Thyroid gland (tissue), 4 donors: ENCODE measurements around the gene NPAS1. TPM values are rescaled to one million over a fixed set of nuclear protein-coding genes. Genes with fewer than 3 reads are reported as not detected.
A peak's percentile ranks its signal among the peaks of the same experiment; 100 is the strongest.
"Not testable (repeated sequence)": the region's sequence is repeated elsewhere in the genome, so short reads cannot be mapped to it uniquely, and the experiment has no call there.

Experiments
- DNase-seq, 2 donors: peaks; one replicate each; pipeline ENCODE4 v3.0.0-alpha.2; 2019
- H3K27ac ChIP-seq, 3 donors: fragments of 200-600 bp; sonication (generic); 1 replicate in 2 of 3; 2 replicates in 1 of 3; pipeline ENCODE4 v1.5.1; 2016 to 2019; ENCODE audit warnings: mild to moderate bottlenecking in 1 of 3, moderate library complexity in 1 of 3
- H3K27me3 ChIP-seq: fragments of 200-600 bp; sonication (generic); one replicate; pipeline ENCODE4 v1.5.1; 2019
- H3K36me3 ChIP-seq, 2 donors: fragments of 200-600 bp; sonication (generic); one replicate each; pipeline ENCODE4 v1.5.1; 2016 to 2019
- H3K4me1 ChIP-seq, 2 donors: fragments of 200-600 bp; sonication (generic); one replicate each; pipeline ENCODE4 v1.5.1; 2017 to 2019
- H3K4me3 ChIP-seq, 3 donors: fragments of 200-600 bp; sonication (generic); replicated peaks in 1 of 3; 1 replicate in 2 of 3; 2 replicates in 1 of 3; pipeline ENCODE4 v1.5.1; 2016; ENCODE audit warnings: mild to moderate bottlenecking in 1 of 3
- H3K9me3 ChIP-seq: fragments of 200-600 bp; sonication (generic); one replicate; pipeline ENCODE4 v1.5.1; 2017
- CTCF ChIP-seq, 6 experiments: fragments of 200-600 bp in 3 of 6; fragments of 450-650 bp in 3 of 6; sonication (generic) in 3 of 6; IDR thresholded peaks; one replicate each; pipeline ENCODE4 v1.5.1; 2016 to 2019; ENCODE audit warnings: antibody characterized with exemption in 6 of 6, mild to moderate bottlenecking in 2 of 6, inconsistent platforms in 1 of 6, moderate library complexity in 1 of 6
- POLR2A ChIP-seq, 2 donors: fragments of 450-650 bp; IDR thresholded peaks; one replicate each; pipeline ENCODE4 v1.6.1; 2017; ENCODE audit warnings: antibody characterized with exemption in 2 of 2, mild to moderate bottlenecking in 2 of 2, moderate library complexity in 1 of 2
- WGBS, 2 donors: methylation state at CpG; one replicate each; pipeline ENCODE4 v1.1.5; 2017; 5-methylcytosine and 5-hydroxymethylcytosine counted together
- intact Hi-C: fragments of 100-400 bp; cut with DNase I; formaldehyde crosslinking; loops from one replicate; pipeline ENCODE4 v1.15.1; 2023
- total RNA-seq, 4 donors: library from RNA; depleted of rRNA; stranded (reverse); fragments of >200 nt; gene quantifications; one replicate each; pipeline ENCODE4 v1.2.3, GENCODE V29; 2016

The NPAS1 gene
- total RNA-seq, 4 donors from 2014 or later = 0.56 to 0.71 TPM; not detected in 2

- no peak overlapping the region for H3K27ac ChIP-seq
- H3K4me1 ChIP-seq = peaks cover 6 to 8% of the 10 kb centered on the region in 2 donors
- H3K4me3 ChIP-seq = no peak overlapping the region
- intact Hi-C loops = no loop called here
- H3K27me3 ChIP-seq = no peaks in the 10 kb centered on the region
- TF ChIP-seq CTCF (IDR thresholded peaks at IDR 0.05) = no peak
- no peak for TF ChIP-seq POLR2A (IDR thresholded peaks at IDR 0.05)
- no peaks in the 10 kb centered on the region for H3K9me3 ChIP-seq
- WGBS, 2 donors = 81 to 87% methylated on average over 4 of the region's 4 CpGs
- DNase-seq = no peak
- H3K36me3 ChIP-seq = peaks cover 2 to 4% of the 10 kb centered on the region in 2 donors
These were observed 13.8 kb upstream of the NPAS1 start for GRCh38 chr19:47005873-47006272.

DNA sequence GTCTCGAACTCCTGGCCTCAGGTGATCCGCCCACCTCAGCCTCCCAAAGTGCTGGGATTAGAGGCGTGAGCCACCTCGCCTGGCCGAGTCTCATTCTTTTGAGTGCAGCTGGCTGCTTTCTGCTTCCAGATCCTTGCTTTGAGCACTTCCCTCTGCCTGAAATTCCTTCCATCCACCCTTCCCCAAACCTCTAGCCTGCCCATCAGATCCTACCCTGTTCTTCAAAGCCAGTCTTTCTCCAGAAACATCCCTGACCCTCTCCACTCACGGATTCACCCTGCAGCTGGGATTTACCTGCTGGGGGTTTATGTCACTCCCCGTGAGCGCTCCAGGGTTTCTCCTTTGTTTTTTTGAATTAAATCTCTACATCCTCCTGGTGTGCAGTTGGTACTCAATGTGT is 13.1 kb upstream of the NPAS1 start:
- TF ChIP-seq CTCF (IDR thresholded peaks at IDR 0.05) (no peak), POLR2A (IDR thresholded peaks at IDR 0.05) (no peak)
- DNase-seq = no peak
- no peaks in the 10 kb centered on the region for H3K36me3 ChIP-seq
- no peak overlapping the region for H3K27ac ChIP-seq
- intact Hi-C loops = no loop called here
- WGBS, 2 donors = 59 to 64% methylated on average over 8 of the region's 8 CpGs
- H3K4me1 ChIP-seq = peaks cover 6 to 8% of the 10 kb centered on the region in 2 donors
- H3K27me3 ChIP-seq = no peaks in the 10 kb centered on the region
- H3K9me3 ChIP-seq = no peaks in the 10 kb centered on the region
- no peak overlapping the region for H3K4me3 ChIP-seq

DNA sequence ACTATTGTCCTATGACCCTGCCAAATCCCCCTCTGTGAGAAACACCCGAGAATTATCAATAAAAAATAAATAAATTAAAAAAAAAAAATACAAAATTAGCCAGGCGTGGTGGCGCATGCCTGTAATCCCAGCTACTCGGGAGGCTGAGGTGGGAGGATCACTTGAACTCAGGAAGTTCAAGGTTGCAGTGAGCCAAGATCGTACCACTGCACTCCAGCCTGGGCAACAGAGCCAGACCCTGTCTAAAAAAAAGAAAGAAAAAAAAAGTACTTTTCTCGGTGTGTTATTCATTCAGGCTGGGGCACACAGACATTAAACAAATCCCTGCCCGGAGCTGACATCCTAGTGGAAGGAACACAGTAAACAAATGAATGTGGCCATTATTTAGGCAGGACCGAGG is 9.1 kb upstream of the NPAS1 start:
- not testable (repeated sequence) for DNase-seq, H3K27me3 ChIP-seq, H3K36me3 ChIP-seq, H3K9me3 ChIP-seq, H3K4me1 ChIP-seq, H3K4me3 ChIP-seq, H3K27ac ChIP-seq
- intact Hi-C loops = loop anchor here (10.0 kb wide), 1 partner anchor 234 kb away; no protein-coding TSS in a partner anchor
- WGBS, 2 donors = 66 to 81% methylated on average over 8 of the region's 8 CpGs

GRCh38 chr19:47012617-47013016 is 7.0 kb upstream of the NPAS1 start:
- H3K4me3 ChIP-seq = no peak overlapping the region
- H3K27ac ChIP-seq = no peak overlapping the region
- WGBS, 2 donors = 30 to 31% methylated on average over 8 of the region's 8 CpGs
- no peaks in the 10 kb centered on the region for H3K9me3 ChIP-seq
- no peaks in the 10 kb centered on the region for H3K27me3 ChIP-seq
- H3K4me1 ChIP-seq = peaks cover 0 to 4% of the 10 kb centered on the region in 2 donors
- TF ChIP-seq CTCF (IDR thresholded peaks at IDR 0.05) (no peak), POLR2A (IDR thresholded peaks at IDR 0.05) (no peak)
- no peak for DNase-seq
- intact Hi-C loops = loop anchor here (10.0 kb wide), 1 partner anchor 232 kb away; no protein-coding TSS in a partner anchor
- H3K36me3 ChIP-seq = no peaks in the 10 kb centered on the region

DNA sequence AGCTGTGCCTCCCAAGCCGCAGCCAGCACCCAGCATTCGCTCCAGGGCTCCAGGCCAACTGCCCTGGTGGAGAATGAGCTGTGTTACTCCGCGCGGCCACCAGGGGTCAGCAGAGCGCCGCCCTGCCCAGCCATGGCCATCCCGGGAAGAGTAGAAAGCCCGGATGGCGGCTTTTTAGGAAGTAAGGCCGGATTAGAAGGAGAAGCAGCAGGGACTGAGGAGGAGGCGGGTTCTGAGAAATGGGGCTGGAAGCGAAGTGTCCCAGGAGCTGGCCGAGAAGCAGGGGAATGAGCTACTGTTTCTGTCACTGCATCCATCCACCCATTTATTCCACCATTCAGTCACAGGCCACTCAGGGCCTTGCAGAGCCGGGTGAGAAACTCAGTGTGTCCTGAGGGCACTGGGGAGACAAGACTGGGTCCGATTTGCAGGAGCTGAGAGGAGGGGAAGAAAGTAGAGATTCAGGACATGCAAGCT is 6.6 kb upstream of the NPAS1 start:
- H3K27me3 ChIP-seq = no peaks in the 10 kb centered on the region
- intact Hi-C loops = loop anchor here (10.0 kb wide), 1 partner anchor 232 kb away; no protein-coding TSS in a partner anchor
- H3K27ac ChIP-seq = no peak overlapping the region
- H3K9me3 ChIP-seq = no peaks in the 10 kb centered on the region
- H3K36me3 ChIP-seq = no peaks in the 10 kb centered on the region
- H3K4me3 ChIP-seq = no peak overlapping the region
- TF ChIP-seq POLR2A (IDR thresholded peaks at IDR 0.05) = no peak
- TF ChIP-seq CTCF (IDR thresholded peaks at IDR 0.05) = peak; percentile 89 to 98 (median 98)
- WGBS, 2 donors = 11% methylated on average over 16 of the region's 16 CpGs
- DNase-seq = peak; percentile 79 to 82
- H3K4me1 ChIP-seq = peaks cover 0 to 4% of the 10 kb centered on the region in 2 donors
